Measurements from ENCODE around the gene GSTK1. TPM values are rescaled to one million over a fixed set of nuclear protein-coding genes. Genes with fewer than 3 reads are reported as not detected.

GSTK1 gene
- total RNA-seq, 4 donors from 2014 or later: 202 to 580 (median 484) TPM

GRCh38 chr7:143217806-143218205, 45.4 kb upstream of the GSTK1 start:
- Histone ChIP-seq H3K9me3 (no peaks in the 10 kb centered on the region), H3K27ac (no peak overlapping the region), H3K4me3 (no peak overlapping the region), H3K27me3 (no peaks in the 10 kb centered on the region), H3K4me1 (no peaks in the 10 kb centered on the region), H3K36me3 (no peaks in the 10 kb centered on the region)
- TF ChIP-seq POLR2A (IDR thresholded peaks at IDR 0.05): no peak
- TF ChIP-seq, protein P1, sequence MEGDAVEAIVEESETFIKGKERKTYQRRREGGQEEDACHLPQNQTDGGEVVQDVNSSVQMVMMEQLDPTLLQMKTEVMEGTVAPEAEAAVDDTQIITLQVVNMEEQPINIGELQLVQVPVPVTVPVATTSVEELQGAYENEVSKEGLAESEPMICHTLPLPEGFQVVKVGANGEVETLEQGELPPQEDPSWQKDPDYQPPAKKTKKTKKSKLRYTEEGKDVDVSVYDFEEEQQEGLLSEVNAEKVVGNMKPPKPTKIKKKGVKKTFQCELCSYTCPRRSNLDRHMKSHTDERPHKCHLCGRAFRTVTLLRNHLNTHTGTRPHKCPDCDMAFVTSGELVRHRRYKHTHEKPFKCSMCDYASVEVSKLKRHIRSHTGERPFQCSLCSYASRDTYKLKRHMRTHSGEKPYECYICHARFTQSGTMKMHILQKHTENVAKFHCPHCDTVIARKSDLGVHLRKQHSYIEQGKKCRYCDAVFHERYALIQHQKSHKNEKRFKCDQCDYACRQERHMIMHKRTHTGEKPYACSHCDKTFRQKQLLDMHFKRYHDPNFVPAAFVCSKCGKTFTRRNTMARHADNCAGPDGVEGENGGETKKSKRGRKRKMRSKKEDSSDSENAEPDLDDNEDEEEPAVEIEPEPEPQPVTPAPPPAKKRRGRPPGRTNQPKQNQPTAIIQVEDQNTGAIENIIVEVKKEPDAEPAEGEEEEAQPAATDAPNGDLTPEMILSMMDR (IDR thresholded peaks at IDR 0.05): no peak
- DNase-seq: no peak

DNA sequence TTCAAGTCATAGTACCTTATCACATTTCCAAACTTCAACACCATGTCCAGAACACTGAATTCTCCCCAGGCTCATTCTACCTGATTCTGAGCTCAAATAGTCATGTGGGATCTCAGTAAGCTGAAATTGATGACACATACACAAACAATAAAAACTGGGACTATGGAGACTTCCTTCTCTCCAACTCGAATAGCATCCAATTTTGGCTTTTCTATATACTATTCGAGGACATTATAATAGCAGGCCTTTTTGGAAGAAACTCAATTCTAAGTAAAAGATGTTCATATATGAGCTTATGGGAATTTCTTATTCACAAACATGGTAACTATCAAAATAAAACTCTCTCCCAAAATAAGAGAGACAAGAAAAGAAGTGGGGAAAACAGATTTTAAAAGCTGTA, 42.0 kb upstream of the GSTK1 start:
- Histone ChIP-seq H3K27me3 (no peaks in the 10 kb centered on the region), H3K36me3 (no peaks in the 10 kb centered on the region), H3K9me3 (no peaks in the 10 kb centered on the region), H3K4me3 (no peak overlapping the region), H3K27ac (no peak overlapping the region), H3K4me1 (no peaks in the 10 kb centered on the region)
- DNase-seq: no peak
- no peak for TF ChIP-seq POLR2A (IDR thresholded peaks at IDR 0.05)
- TF ChIP-seq, protein P1 (IDR thresholded peaks at IDR 0.05): no peak

- H3K27ac ChIP-seq: no peak within 1 kb of the TSS
- no peaks in the 10 kb centered on the region for H3K4me1 ChIP-seq
- TF ChIP-seq, protein P1 (IDR thresholded peaks at IDR 0.05): no peak
- no peak within 1 kb of the TSS for H3K4me3 ChIP-seq
- no peaks in the 10 kb centered on the region for H3K27me3 ChIP-seq
- H3K9me3 ChIP-seq: no peaks in the 10 kb centered on the region
- H3K36me3 ChIP-seq: no peaks in the 10 kb centered on the region
- no peak for DNase-seq
These were observed 41.5 kb upstream of the GSTK1 start, which contains the start of gene TAS2R40 for GRCh38 chr7:143221737-143222136. Gene TAS2R40, plus strand, starts transcription at chr7:143222037. Its CDS starts 42 bp downstream, at chr7:143222079.

GRCh38 chr7:143222782-143223181, 40.5 kb upstream of the GSTK1 start:
- H3K4me3 ChIP-seq: no peak overlapping the region
- no peaks in the 10 kb centered on the region for H3K27me3 ChIP-seq
- H3K9me3 ChIP-seq: no peaks in the 10 kb centered on the region
- H3K36me3 ChIP-seq: no peaks in the 10 kb centered on the region
- no peak for DNase-seq
- no peak overlapping the region for H3K27ac ChIP-seq
- TF ChIP-seq, protein P1 (IDR thresholded peaks at IDR 0.05): no peak
- TF ChIP-seq POLR2A (IDR thresholded peaks at IDR 0.05): no peak
- H3K4me1 ChIP-seq: no peaks in the 10 kb centered on the region

- no peaks in the 10 kb centered on the region for H3K27me3 ChIP-seq
- H3K4me3 ChIP-seq: no peak overlapping the region
- no peaks in the 10 kb centered on the region for H3K4me1 ChIP-seq
- TF ChIP-seq, protein P1 (IDR thresholded peaks at IDR 0.05): no peak
- no peak for TF ChIP-seq POLR2A (IDR thresholded peaks at IDR 0.05)
- no peak for DNase-seq
- no peaks in the 10 kb centered on the region for H3K36me3 ChIP-seq
- H3K27ac ChIP-seq: no peak overlapping the region
- no peaks in the 10 kb centered on the region for H3K9me3 ChIP-seq
These were observed 39.5 kb upstream of the GSTK1 start for GRCh38 chr7:143223784-143224183.

GRCh38 chr7:143225047-143225446, 38.2 kb upstream of the GSTK1 start:
- no peaks in the 10 kb centered on the region for H3K4me1 ChIP-seq
- H3K27me3 ChIP-seq: no peaks in the 10 kb centered on the region
- H3K9me3 ChIP-seq: no peaks in the 10 kb centered on the region
- H3K36me3 ChIP-seq: no peaks in the 10 kb centered on the region
- H3K4me3 ChIP-seq: no peak overlapping the region
- DNase-seq: no peak
- no peak overlapping the region for H3K27ac ChIP-seq
- no peak for TF ChIP-seq POLR2A (IDR thresholded peaks at IDR 0.05)
- TF ChIP-seq, protein P1 (IDR thresholded peaks at IDR 0.05): no peak
